ENCODE data around the gene KCNQ1.

GRCh38 chr11:2743427-2744110 is 298.8 kb downstream of the KCNQ1 start:
- TF ChIP-seq CTCF (IDR thresholded peaks at IDR 0.05) (no peak), EP300 (IDR thresholded peaks at IDR 0.05) (no peak), POLR2A (IDR thresholded peaks at IDR 0.05) (no peak), POLR2AphosphoS5 (IDR thresholded peaks at IDR 0.05) (no peak)

Measured in gastroesophageal sphincter (tissue), 3 donors.